BLaER1 (cell line): ENCODE measurements around the gene ACSS1.

ENCODE experiments used
- H3K27ac ChIP-seq: shearing (Covaris generic); formaldehyde crosslinking; 2 replicates; pipeline ENCODE4 v1.8.1; 2022
- H3K27me3 ChIP-seq: shearing (Covaris generic); formaldehyde crosslinking; 2 replicates; pipeline ENCODE4 v1.8.1; 2022
- H3K36me3 ChIP-seq: shearing (Covaris generic); formaldehyde crosslinking; 2 replicates; pipeline ENCODE4 v1.8.1; 2022
- H3K4me1 ChIP-seq: shearing (Covaris generic); formaldehyde crosslinking; 2 replicates; pipeline ENCODE4 v1.8.1; 2022
- H3K4me2 ChIP-seq: shearing (Covaris generic); formaldehyde crosslinking; 2 replicates; pipeline ENCODE4 v1.8.1; 2022
- H3K4me3 ChIP-seq: shearing (Covaris generic); formaldehyde crosslinking; 2 replicates; pipeline ENCODE4 v1.8.1; 2022
- H3K9ac ChIP-seq: shearing (Covaris generic); formaldehyde crosslinking; 2 replicates; pipeline ENCODE4 v1.8.1; 2022
- H3K9me3 ChIP-seq: shearing (Covaris generic); formaldehyde crosslinking; 2 replicates; pipeline ENCODE4 v1.8.1; 2022
- H4K20me1 ChIP-seq: shearing (Covaris generic); formaldehyde crosslinking; 2 replicates; pipeline ENCODE4 v1.8.1; 2022
- Cebpa-rat ChIP-seq: shearing (Covaris generic); IDR thresholded peaks from 2 replicates; pipeline ENCODE4 v1.8.1; 2022

The ACSS1 gene

GRCh38 chr20:24962182-24962492 lies 95.8 kb downstream of the ACSS1 start:
- no peak for TF ChIP-seq Cebpa-rat
- Histone ChIP-seq H3K4me1 (no peaks in the 10 kb centered on the region), H3K4me3 (no peak overlapping the region), H4K20me1 (peaks cover 10% of the 10 kb centered on the region; the same call in 1 of the 2 replicates), H3K4me2 (no peak overlapping the region), H3K27me3 (no peaks in the 10 kb centered on the region), H3K27ac (no peak overlapping the region), H3K9me3 (no peaks in the 10 kb centered on the region), H3K9ac (no peak overlapping the region), H3K36me3 (peaks cover 98% of the 10 kb centered on the region)

GRCh38 chr20:24961384-24962181 lies 96.4 kb downstream of the ACSS1 start:
- Histone ChIP-seq H3K4me2 (no peak overlapping the region), H3K27me3 (no peaks in the 10 kb centered on the region), H3K36me3 (peaks cover 96% of the 10 kb centered on the region), H3K9ac (no peak overlapping the region), H3K4me1 (peaks cover under 1% of the 10 kb centered on the region), H3K27ac (no peak overlapping the region), H3K9me3 (no peaks in the 10 kb centered on the region), H3K4me3 (no peak overlapping the region), H4K20me1 (peaks cover 10% of the 10 kb centered on the region; the same call in 1 of the 2 replicates)
- no peak for TF ChIP-seq Cebpa-rat

DNA sequence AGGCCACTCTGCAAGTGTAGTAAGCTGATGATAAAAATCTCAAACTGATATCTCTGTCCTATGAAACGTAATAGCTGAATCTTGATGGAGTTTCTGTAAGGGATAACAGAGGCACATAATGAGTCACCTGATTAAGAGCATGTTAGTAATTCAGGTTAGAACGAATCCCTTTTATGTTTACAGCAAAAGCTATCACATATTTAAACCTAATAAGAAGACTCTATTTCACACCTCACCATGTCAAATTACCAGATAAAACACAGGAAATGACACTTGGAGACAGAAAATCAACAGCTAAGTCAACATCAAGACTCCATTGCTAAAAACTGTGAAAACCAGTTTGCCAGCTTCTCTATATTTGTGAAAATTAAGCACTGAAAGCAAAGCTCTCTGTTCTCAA lies 97.1 kb downstream of the ACSS1 start:
- Histone ChIP-seq H3K27ac (0 out of 2 replicates have a peak overlapping the region, but pooled peaks have one; percentile 9), H3K4me3 (no peak overlapping the region), H3K27me3 (no peaks in the 10 kb centered on the region), H3K36me3 (peaks cover 96% of the 10 kb centered on the region), H4K20me1 (peaks cover 10% of the 10 kb centered on the region; the same call in 1 of the 2 replicates), H3K4me2 (no peak overlapping the region), H3K4me1 (peaks cover 8% of the 10 kb centered on the region), H3K9me3 (no peaks in the 10 kb centered on the region), H3K9ac (no peak overlapping the region)
- TF ChIP-seq Cebpa-rat = no peak

DNA sequence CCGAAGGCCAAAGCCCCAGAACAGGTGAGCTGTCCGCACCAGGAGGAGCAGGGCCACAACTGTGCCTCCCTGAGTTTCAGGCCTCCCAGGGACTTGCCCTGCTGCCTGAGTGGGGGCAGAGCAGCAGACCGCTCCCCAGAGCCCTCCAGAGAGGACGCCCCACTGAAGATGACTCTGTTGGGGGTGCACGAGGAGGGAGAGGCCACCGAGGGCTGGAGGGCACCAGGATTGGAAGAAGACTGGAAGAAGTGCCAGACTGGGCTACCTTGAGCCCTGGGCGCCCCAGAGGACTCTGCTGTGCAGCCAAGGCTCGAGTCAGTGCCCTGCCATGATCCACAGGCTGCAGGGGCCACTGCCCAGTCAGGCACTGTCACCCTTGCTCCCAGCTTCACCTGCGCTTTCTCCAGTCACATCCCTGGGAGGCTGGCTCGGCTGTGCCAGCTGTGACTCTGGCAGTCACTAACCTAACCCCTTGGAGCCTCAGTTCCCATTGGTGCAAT lies 97.6 kb downstream of the ACSS1 start:
- peaks cover 92% of the 10 kb centered on the region for H3K36me3 ChIP-seq
- no peak overlapping the region for H3K4me2 ChIP-seq
- peaks cover 13% of the 10 kb centered on the region for H3K4me1 ChIP-seq
- H3K9ac ChIP-seq = no peak overlapping the region
- 0 out of 2 replicates have a peak overlapping the region, but pooled peaks have one; percentile 9 for H3K27ac ChIP-seq
- peaks cover 10% of the 10 kb centered on the region; the same call in 1 of the 2 replicates for H4K20me1 ChIP-seq
- H3K27me3 ChIP-seq = no peaks in the 10 kb centered on the region
- TF ChIP-seq Cebpa-rat = no peak
- H3K4me3 ChIP-seq = no peak overlapping the region
- no peaks in the 10 kb centered on the region for H3K9me3 ChIP-seq

DNA sequence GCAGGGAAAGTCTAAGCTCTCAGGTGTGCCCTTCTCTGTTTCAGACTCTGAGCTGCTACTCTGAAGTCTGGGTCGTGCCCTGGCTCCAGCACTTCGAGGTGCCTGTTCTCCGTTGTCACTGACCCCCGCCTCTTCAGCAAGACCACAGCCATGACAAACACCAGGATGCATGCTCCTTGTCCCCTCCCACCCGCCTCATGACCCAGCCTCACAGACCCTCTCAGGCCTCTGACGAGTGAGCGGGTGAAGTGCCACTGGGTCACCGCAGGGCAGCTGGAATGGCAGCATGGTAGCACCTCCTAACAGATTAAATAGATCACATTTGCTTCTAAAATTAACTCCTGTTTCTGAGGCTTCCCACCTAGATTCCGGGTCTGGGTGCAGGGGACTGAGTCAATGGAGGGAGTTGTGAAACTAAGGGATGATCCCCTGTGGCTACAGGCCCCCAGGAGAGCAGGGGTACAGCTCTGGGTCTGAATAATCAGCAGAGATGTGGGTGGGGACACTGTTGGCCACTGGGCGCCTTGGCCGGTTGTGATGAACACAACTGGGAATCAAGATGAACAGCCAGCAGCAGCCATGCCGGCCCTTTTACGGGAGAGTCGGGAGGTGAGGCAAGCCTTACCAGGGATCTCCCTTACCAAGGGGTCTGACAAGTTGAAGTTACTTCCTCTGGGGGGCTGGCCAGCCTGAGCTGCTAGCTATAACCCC lies 98.2 kb downstream of the ACSS1 start:
- no peaks in the 10 kb centered on the region for H3K9me3 ChIP-seq
- no peak overlapping the region for H3K4me3 ChIP-seq
- H3K9ac ChIP-seq = no peak overlapping the region
- H3K4me1 ChIP-seq = peaks cover 19% of the 10 kb centered on the region
- H3K4me2 ChIP-seq = no peak overlapping the region
- H4K20me1 ChIP-seq = peaks cover 7% of the 10 kb centered on the region; the same call in 1 of the 2 replicates
- 0 out of 2 replicates have a peak overlapping the region, but pooled peaks have one; percentile 9 for H3K27ac ChIP-seq
- H3K36me3 ChIP-seq = peaks cover 86% of the 10 kb centered on the region
- H3K27me3 ChIP-seq = no peaks in the 10 kb centered on the region
- TF ChIP-seq Cebpa-rat = no peak

DNA sequence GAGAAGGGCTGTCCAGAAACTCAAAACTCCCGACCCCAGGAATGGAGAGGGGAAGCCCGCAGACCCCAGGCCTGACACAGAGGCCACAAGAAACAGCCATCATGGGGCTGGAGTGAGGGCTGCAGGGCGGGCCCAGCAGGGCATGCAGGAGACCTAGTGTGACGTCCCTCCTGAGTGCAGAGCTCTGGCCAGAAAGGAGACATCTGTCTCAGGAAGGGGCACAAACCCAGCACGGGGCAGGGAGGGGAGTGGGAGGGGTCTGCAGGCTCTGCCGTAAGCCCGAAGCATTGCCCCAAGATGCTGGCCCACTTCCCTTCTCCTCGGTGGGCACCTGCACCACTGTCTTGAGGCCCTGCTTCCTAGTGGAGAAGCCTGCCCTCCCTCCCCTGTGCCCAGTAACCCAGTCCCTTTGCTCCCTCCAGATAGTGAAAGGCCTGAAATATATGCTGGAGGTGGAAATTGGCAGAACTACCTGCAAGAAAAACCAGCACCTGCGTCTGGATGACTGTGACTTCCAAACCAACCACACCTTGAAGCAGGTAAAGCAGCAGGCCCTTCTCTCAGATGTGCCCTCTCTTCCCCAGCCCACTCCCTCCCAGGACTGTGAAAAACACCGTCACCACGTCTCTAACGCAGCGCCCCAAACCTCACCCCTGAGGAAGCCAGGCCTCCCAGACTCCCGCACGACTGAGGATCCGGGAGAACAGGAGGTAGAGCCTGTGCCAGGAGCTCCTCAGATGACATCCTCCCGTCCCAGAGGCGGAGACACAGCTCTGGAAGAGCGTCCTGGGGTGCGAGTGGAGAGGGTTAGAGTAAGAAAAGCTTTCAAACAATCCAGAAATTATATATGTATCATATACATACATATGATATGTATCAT lies 99.2 kb downstream of the ACSS1 start:
- Histone ChIP-seq H3K9ac (no peak overlapping the region), H3K4me3 (no peak overlapping the region), H3K27me3 (no peaks in the 10 kb centered on the region), H3K36me3 (peaks cover 76% of the 10 kb centered on the region), H4K20me1 (peaks cover 5% of the 10 kb centered on the region; the same call in 1 of the 2 replicates), H3K4me1 (peaks cover 29% of the 10 kb centered on the region), H3K4me2 (no peak overlapping the region), H3K9me3 (no peaks in the 10 kb centered on the region), H3K27ac (peak overlapping the region; percentile 36; the same call in 1 of the 2 replicates)
- TF ChIP-seq Cebpa-rat = no peak

DNA sequence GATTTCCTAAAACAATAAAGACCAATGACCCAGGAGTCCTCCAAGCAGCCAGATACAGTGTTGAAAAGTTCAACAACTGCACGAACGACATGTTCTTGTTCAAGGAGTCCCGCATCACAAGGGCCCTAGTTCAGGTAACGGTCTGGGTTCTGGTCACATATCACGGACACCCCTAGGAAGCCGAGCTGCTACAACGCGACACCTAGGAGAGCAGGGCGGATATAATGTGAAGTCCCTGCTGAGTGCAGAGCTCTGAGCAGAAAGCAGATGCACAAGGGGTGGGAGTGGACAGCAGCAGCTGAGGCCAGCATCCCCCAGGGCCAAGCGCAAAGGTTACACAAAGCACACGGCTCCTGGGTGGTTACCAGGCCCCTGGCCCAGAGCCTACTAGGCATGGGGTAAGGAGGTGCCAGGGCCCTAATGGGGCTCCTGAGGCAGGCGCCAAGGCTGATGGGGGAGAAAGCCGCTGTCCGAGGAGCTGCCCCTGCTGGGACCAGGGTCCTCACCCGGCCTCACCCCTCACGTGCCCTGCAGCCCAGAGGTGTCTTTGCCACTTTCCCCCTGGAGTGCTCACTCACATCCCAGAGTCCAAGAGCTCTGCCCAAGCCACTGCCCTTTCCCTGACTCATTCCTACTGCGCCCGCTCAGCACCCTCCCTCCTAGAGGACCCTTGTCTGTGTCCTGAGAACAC lies 100.5 kb downstream of the ACSS1 start:
- Histone ChIP-seq H3K27ac (peak overlapping the region; percentile 36; the same call in 1 of the 2 replicates), H3K27me3 (no peaks in the 10 kb centered on the region), H3K36me3 (peaks cover 63% of the 10 kb centered on the region), H3K9me3 (no peaks in the 10 kb centered on the region), H3K4me2 (no peak overlapping the region), H4K20me1 (peaks cover 5% of the 10 kb centered on the region; the same call in 1 of the 2 replicates), H3K4me3 (no peak overlapping the region), H3K9ac (no peak overlapping the region), H3K4me1 (peaks cover 42% of the 10 kb centered on the region)
- no peak for TF ChIP-seq Cebpa-rat
